CD4-positive, alpha-beta T cell treated with Interleukin-4 for 4 hours (primary cell): ENCODE measurements around the gene AP4S1.
"Not testable (repeated sequence)": the region's sequence is repeated elsewhere in the genome, so short reads cannot be mapped to it uniquely, and the experiment has no call there.

Experiments used
- DNase-seq: peaks from one replicate; pipeline ENCODE4 v3.0.0-alpha.2; 2020

The AP4S1 gene

GRCh38 chr14:31045501-31046080 is 20.1 kb downstream of the AP4S1 start:
- DNase-seq: no peak

GRCh38 chr14:31047503-31047902 is 22.1 kb downstream of the AP4S1 start:
- no peak for DNase-seq

- DNase-seq: no peak
Measured at GRCh38 chr14:31051023-31051422, 25.6 kb downstream of the AP4S1 start.

DNA sequence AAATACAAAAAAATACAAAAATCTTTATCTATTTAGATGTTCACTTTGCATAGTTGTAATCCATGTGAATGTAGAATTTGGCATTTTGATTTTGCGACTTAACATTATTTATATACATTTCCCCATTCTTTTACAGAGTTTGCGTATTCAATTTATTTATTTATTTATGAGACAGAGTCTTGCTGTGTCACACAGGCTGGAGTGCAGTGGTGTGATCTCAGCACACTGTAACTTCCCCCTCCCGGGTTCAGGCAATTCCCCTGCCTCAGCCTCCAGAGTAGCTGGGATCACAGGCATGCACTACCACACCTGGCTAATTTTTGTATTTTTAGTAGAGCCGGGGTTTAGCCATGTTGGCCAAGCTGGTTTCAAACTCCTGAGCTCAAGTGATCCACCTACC is 26.1 kb downstream of the AP4S1 start:
- no peak for DNase-seq

GRCh38 chr14:31052905-31053586 is 27.6 kb downstream of the AP4S1 start:
- not testable (repeated sequence) for DNase-seq

GRCh38 chr14:31057035-31057434 is 31.6 kb downstream of the AP4S1 start:
- no peak for DNase-seq

DNA sequence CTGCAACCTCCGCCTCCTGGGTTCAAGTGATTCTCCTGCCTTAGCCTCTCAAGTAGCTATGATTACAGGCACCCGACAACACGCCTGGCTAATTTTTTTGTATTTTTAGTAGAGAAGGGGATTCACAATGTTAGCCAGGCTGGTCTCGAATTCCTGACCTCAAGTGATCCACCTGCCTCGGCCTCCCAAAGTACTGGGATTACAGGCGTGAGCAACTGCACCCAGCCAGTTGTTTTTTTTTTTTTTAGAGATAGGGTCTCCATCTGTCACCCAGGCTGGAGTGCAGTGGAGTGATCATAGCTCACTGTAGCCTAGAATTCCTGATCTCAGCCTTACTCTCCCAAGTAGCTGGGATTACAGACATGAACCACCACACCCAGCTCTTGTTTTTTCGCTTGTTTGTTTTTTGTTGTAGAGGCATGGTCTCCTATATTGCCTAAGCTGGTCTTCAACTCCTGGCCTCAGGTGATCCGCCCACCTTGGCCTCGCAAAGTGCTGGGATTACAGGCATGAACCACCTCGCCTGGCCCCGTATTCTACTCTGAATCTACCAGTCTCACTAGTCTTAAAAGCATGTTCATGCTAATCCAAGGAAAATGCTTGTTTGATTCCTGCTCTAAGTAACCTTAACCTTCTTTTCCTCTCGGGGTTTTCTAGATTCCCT is 32.4 kb downstream of the AP4S1 start:
- DNase-seq: no peak

- DNase-seq: no peak
Measured at GRCh38 chr14:31059152-31059924, 33.9 kb downstream of the AP4S1 start.

DNA sequence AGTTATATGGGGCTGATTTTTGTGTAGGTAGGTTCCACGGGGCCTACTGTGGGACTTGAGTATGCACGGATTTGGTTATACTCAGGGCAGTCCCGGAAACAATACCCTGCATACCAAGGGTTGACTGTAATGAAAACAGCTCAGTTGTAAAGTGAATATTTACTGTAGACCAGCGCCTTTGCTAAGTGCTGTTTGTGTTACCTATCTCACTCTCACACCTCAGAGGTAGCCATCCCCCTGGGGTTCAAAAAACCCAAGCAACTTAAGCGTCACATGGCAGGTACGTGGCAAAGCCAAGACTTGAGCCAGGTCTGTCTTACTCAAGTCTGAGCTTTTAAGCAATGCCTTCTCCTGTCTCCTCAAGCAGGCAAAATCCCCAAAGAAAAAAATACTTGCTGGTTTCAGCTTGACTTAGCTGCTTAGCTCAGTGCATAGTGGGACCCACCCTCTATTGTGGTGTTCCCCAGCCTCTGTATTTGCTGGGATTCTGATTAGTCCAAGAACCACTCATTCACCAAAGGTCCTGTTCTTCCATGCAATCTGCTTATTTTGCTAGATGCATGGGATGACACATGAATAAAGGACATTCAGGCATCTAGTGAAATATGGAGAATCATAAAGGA is 34.9 kb downstream of the AP4S1 start:
- no peak for DNase-seq

DNA sequence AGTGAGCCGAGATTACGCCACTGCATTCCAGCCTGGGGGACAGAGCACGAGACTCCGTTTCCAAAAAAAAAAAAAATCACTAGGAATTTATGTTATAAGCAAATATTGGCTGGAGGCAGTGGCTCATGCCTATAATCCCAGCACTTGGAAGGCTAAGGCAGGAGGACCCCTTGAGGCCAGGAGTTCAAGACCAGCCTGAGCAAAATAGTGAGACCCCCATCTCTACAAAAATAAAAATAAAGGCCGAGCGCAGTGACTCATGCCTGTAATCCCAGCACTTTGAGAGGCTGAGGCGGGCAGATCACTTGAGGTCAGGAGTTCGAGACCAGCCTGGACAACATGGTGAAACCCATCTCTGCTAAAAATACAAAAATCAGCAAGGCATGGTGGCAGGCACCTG is 37.5 kb downstream of the AP4S1 start:
- not testable (repeated sequence) for DNase-seq

DNA sequence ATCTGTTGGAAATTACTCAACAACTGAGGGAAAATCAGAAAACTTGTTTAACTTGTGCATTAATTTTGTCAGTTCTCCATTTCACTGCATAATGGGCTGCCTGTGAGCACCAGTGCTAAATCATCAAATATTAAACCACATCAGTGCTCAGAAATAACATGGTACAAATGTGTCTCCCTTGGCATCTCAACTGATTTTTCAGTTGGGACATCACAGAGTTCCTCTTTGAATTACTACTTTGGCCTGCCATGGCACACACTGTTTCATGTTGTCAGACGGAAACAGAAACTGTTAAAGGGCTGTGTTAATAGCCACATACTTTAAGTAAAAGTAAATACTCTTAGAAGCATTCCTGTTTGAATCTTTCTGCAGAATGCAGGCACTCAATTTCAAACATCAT is 42.8 kb downstream of the AP4S1 start:
- DNase-seq: no peak

DNA sequence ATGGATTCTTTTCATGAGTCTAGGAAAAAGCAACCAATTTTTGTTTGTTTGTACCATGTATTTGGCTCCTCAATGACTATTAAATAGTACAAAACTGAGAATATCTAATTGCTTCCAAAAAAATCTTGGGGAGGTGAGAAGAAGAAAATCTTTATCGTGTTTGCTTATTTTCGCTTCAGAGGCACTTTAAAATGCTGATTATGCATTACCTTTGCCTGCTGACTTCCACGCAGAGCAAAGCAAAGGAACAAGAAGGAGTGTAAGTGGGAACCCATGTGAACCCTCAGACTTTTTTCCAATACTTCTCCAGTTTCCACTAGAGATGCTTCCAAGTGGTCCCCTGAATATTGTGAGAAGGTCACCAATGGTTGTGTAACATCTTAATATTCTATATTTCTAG is 43.9 kb downstream of the AP4S1 start:
- no peak for DNase-seq

DNA sequence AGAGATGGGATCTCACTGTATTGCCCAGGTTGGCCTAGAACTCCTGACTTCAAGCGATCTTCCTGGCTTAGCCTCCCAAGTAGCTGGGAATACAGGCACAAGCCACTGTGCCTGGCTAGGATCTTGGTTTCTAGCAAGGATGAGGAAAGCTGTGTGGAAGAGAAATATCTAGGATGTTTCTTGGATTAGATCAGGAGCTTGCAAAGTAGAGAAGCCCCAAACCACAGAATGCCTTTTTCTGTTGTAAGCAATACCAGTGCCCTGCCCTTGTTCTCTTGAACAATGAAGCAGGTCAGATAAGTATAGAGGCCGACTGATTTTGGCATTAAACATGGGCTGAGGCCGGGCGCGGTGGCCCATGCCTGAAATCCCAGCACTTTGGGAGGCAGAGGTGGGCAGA is 45.0 kb downstream of the AP4S1 start:
- no peak for DNase-seq

GRCh38 chr14:31071151-31071550 is 45.7 kb downstream of the AP4S1 start:
- no peak for DNase-seq

DNA sequence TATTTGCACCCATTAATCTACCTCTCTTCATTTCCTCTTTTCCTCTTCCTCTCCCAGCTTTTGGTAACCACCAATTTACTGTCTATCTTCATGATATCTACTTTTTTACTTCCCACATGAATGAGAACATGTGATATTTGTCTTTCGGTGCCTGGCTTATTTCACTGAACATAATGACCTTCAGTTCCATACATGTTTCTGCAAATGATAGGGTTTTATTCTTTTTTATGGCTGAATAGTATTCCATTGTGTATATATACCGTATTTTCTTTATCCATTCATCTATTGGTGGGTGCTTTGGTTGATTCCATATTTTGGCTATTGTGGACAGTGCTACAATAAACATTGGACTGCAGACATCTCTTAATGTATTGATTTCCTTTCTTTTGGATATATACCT is 49.7 kb downstream of the AP4S1 start:
- DNase-seq: no peak

DNA sequence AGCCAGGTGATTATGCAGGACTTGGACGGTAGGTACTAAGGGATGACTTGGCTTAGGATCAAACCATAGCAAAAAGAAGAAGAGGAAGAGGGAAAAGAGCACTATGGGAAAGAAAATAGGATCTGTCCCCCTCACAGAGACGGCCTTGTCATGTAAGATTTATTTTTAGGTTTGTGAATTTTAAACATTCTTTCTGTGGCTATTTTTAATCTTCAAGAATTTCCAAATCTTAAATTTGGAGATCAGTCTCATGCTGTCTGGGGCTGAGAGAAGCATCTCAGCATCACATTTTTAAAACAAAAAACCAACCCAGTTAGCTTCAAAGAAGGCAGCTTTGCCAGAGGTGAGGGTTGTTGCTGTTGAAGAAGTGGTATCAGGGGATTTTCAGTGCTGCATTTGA is 53.3 kb downstream of the AP4S1 start:
- no peak for DNase-seq

- no peak for DNase-seq
Measured at GRCh38 chr14:31080056-31080455, 54.6 kb downstream of the AP4S1 start.

DNA sequence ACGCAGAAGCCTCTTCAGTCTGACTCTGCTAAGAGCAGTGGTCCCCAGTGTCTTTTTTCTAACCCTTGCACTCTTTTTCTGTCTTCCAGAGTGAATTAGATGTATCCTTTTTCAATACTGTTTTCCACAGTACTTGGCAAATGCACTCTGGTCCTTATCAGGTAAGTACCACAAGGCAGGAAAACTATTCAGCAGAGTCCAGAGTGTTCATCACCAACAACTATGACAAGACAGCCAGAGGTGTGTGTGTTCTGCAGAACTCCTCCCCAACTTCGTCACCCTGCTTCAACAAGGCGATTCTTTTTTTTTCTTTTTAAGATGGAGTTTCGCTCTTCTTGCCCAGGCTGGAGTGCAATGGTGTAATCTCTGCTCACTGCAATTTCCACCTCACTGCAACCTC is 55.0 kb downstream of the AP4S1 start:
- no peak for DNase-seq

DNA sequence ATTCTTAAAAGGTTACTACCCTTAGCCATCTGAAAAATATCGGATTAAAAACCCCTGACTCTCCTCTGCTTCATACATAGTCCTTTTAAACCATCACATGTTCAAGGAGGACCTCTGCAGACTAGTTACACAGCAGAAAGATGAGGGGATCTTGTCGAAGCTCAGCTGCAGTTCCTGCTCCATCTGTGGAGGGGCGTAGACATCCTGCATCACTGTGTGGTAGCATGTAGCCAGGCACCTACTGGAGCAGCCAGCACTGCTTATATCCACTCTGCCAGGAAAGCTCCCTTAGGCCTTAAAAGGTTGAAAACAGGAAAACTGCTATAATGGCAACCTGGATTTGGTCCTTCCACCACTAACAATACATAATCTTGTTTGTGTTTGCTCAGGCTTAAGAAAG is 58.3 kb downstream of the AP4S1 start:
- no peak for DNase-seq

DNA sequence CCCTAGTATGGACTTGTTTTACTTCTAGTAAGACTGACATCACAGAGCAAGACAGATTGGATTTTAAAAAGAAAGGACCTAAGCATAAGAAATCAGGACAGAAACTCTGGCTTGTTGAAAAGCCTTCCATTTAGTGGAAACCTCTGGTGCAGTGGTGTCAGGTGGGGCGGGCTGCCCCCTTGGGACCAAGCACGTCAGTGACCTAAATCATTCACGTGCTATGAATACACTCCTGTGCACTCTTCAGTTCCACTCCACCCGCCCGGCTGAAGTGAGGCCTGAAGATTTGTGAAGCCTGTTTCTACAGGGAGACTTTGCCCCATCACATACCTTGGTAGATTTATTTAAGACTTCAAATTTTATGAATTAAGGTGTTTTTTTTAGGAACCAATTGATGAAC is 58.9 kb downstream of the AP4S1 start:
- DNase-seq: no peak

GRCh38 chr14:31085027-31085426 is 59.6 kb downstream of the AP4S1 start:
- DNase-seq: no peak

DNA sequence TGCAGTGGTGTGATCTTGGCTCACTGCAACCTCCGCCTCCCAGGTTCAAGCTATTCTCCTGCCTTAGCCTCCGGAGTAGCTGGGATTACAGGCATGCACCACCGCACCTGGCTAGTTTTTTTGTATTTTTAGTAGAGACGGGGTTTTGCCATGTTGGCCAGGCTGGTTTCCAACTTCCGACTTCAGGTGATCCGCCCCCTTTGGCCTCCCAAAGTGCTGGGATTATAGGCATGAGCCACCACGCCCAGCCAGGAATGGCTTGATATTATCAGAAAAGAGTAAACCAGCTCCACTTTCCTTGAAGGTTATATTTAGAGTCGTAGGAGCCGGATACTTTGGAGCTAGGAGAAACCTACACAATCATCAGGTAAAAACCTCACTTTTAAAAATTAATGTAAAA is 61.0 kb downstream of the AP4S1 start:
- not testable (repeated sequence) for DNase-seq
